Tibial nerve (tissue), 4 donors: ENCODE data around the gene ANAPC15.

ENCODE experiments used
- CTCF ChIP-seq, 5 experiments: fragments of 200-600 bp in 3 of 5; fragments of 450-650 bp in 2 of 5; sonication (generic) in 3 of 5; IDR thresholded peaks; one replicate each; pipeline ENCODE4 v1.5.1; 2016 to 2019; ENCODE audit warnings: antibody characterized with exemption in 5 of 5, mild to moderate bottlenecking in 3 of 5, moderate library complexity in 2 of 5
- EP300 ChIP-seq, 2 donors: sonication (generic); formaldehyde crosslinking; IDR thresholded peaks; one replicate each; pipeline ENCODE4 v1.6.1; 2017; ENCODE audit warnings: antibody characterized with exemption in 2 of 2, mild to moderate bottlenecking in 1 of 2

GRCh38 chr11:72081821-72082453 is 30.6 kb downstream of the ANAPC15 start:
- TF ChIP-seq CTCF (IDR thresholded peaks at IDR 0.05): no peak
- TF ChIP-seq EP300 (IDR thresholded peaks at IDR 0.05): no peak
